Raji (cell line): Measurements from ENCODE around the gene PCAT6.

ENCODE experiments used
- POLR2A ChIP-seq: IDR thresholded peaks from 2 replicates; pipeline ENCODE4 v1.6.1; 2011; ENCODE audit warnings: low read depth, low read length, control low read depth; ENCODE audit not compliant: insufficient read depth

PCAT6 gene

DNA sequence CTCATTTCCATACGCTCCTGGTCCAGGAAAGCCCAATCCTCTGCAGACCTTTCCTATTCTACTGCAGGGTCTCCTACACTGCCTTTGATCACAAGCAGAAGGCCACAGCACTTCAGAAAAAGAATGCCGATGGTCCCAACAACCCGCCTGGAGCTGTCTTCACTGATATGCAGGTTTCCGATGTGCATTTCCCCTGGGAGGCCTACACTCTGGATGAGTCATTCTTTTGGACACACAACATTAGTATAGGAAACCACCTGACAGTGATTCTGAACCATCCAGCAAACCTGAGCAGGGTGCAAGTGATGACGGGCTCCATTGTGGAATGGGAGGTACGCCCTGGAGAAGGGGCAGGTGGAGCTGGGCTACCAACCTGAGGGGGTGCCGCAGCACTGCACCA lies 15.0 kb downstream of the PCAT6 start:
- no peak for TF ChIP-seq POLR2A

DNA sequence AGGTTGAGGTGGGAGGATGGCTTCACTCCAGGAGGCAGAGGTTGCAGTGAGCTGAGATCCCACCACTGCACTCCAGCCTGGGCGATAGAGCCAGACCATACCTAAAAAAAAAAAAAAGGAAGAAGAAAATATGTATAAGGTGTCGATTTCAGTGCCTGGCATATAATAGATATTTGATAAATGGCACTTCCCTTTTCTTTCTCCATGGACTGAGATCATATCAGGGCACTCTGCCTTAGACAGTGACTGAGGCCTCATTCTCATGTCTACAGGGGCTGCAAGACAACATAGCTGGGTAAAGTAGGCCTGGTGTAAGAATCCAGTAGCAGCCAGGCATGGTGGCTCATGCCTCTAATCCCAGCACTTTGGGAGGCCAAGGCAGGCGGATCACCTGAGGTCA lies 21.2 kb downstream of the PCAT6 start:
- no peak for TF ChIP-seq POLR2A

DNA sequence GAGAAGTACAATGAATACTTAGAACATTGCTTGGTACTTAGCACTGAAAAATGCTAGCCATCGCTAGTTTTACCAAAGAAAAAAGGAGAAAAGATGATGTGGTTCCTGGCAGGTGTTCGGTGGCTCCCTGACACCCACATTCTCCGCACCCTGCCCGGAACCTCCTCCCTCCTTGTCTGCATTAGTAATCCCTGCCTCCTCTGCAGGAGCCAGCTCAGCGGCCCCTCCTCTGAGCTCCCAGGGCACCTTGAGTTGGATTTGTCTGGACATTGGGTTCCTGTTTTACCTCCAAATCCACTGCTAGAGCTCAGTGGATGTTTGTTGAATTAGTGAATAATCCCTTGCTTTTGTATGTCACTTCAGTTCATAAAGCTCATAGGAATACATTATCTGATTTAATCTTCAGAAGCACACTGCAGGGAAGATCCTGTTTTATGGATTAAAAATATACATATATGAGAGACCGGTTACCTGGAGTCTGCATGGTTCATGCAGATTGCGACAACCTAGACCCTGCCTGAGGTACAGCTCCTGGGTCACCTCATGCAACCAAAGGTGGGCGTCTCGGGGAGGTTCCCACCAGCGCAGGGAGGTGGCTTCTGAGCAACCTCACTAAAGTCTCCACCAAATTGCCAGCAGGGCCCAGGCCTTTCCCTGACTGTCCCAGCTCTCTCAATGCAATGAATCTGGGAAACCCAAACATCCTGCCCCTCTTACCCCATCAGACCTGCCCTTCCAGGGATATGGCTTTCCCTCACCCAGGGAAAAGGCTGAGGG lies 24.2 kb downstream of the PCAT6 start:
- no peak for TF ChIP-seq POLR2A

DNA sequence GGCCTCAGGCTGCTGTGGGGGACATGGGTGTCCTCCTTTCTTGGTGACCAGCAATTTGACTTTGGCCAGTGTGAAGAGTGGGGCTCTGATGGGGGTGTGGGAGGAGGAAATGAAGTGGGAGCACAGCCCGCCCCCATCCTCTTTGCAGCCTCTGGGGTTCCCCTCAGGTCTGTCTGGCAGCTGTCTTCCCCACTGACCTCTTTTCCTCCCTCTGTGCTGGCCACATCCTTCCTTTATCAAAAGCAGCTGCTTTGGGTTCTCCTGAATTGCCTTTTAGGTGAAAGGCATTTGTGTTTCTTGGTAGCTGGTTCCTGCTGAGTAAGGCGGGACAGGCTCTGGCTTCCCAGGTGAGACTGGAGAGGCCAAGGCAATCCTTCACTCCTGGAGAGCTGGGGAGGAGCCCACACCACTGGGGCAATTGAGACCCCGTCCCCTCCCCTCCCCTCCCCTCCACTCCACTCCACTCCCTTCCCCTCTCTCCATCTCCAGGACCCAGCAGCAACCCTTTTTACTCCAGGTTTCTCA lies 24.9 kb downstream of the PCAT6 start:
- no peak for TF ChIP-seq POLR2A

DNA sequence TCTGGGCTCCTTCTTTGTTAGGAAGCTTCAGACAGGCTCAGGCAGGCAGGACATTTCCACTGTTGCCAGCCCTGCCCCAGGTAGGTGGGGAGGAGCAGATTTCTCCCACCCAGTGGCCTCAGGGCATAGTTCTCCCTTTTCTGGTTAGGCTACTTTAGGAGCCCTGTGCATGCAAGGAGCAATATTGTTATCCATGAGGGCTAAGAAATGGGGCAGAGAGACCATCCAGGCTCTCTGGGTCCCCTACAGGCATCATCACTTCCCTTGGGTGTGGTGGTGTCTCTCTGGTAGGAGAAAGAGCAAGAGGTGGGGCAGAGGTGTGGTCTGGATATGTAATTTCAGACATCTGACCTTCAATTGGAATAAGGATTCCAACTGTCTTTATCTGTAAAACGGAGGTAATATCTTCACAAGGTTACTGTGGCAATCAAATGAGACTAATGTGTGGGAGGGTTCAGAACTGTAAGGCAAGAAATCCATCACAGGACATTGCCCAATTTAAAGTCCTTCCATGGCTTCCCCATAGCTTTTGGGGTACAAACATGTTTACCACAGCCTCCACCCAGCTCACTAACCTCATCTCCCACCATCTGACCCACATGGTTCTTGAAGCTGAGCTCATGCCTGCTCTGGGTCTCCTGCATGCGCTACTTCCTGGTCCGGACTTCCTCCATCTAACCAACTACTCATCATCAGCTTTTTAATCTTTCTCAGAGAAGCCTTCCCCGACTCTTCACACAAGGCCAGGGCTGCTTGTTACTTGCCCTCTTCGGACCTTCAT lies 26.1 kb downstream of the PCAT6 start:
- TF ChIP-seq POLR2A = no peak

DNA sequence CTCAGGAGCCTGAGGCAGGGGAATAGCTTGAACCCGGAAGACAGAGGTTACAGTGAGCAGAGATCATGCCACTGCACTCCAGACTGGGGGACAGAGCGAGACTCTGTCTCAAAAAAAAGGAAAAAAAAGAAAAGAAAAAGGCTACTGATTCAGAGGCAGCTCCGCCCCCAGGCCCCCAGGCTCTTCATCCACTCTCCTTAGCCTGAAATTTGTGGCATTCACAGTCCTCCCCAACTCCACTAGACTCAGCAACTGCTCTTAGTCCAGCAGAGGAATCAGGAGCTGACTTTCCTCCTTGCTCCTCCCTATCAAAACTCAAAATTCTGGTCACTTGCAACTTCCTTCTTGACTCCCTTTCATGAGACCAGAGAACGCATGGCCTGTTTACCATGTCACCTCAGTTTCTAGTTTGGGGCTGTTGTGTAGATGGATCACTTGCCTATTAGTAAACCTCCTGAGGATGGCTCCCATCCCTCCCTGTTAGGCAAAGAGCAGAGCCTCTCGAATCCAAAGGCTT lies 27.1 kb downstream of the PCAT6 start:
- no peak for TF ChIP-seq POLR2A

DNA sequence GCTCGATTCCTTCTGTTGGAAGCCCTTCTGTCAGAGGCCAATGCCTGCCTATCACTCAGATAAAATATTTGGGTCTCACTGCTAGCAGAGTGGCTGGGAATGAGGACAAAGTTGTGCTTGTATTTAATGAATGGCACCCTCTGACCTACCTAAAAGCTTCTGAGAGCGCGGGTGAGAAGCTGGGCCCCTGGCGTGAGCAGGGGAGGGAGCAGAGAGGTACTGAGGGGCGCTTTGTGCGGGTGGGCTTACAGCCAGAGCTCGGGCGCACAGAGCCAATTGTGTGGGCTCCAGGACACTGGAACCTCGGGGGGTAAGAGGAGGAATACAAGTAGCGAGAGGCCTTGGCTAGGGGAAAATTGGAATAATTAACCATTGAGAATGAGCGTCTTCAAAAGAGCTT lies 32.3 kb downstream of the PCAT6 start:
- TF ChIP-seq POLR2A = no peak

DNA sequence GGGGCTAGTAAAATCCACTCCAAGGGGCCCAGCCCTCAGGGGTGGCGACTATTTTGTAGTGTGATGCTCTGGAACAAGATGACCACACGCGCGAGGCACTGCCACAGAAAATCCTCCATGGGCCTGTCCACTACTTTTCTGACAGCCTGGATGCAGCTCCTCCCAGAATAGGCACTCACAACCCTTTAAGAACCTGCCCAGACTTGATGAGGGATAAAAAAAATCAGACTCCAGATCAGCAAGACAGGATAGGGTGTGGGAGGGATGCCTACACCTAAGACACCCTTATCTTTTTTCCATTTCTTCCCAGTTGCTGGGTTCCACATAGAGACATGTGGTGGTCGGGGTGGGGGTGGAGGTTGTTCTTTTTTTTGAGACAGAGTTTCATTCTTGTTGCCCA lies 33.5 kb downstream of the PCAT6 start:
- TF ChIP-seq POLR2A = no peak

DNA sequence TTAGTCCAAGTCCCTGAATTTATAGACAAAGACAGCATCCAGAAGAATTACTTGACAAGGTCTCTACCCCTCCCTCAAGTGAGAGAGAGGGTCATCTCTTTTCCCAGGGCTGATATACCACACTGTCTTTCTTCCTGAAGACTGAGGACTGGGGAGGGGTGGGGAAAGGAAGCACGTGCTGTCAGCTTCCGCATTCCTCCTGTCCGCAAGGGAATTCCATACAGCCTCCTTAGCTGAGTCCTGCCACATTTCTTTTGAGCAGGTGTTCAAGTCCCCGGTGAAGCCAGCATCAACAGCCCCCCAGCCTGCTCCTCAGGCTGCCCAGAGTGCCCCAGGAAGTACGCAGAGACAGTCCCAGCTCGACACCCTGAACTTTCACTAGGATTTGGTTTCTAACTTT lies 34.2 kb downstream of the PCAT6 start:
- TF ChIP-seq POLR2A = no peak

DNA sequence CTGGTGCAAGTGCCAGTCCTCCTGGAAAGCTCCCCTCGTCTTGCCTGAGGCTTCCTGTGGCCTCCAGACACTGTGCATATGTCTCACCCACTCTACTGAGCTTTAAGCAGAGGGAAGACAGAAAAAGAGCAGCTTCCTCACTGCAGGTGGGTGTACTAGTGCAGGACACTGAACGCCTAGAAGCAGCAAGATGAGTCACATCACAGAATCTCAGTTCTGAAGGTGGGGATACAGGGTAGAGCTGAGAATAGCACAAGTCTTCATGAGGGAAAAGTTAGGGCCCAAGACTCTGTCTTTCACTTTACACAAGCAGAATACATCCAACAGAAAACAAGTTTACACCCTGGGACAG lies 37.4 kb downstream of the PCAT6 start:
- TF ChIP-seq POLR2A = no peak

DNA sequence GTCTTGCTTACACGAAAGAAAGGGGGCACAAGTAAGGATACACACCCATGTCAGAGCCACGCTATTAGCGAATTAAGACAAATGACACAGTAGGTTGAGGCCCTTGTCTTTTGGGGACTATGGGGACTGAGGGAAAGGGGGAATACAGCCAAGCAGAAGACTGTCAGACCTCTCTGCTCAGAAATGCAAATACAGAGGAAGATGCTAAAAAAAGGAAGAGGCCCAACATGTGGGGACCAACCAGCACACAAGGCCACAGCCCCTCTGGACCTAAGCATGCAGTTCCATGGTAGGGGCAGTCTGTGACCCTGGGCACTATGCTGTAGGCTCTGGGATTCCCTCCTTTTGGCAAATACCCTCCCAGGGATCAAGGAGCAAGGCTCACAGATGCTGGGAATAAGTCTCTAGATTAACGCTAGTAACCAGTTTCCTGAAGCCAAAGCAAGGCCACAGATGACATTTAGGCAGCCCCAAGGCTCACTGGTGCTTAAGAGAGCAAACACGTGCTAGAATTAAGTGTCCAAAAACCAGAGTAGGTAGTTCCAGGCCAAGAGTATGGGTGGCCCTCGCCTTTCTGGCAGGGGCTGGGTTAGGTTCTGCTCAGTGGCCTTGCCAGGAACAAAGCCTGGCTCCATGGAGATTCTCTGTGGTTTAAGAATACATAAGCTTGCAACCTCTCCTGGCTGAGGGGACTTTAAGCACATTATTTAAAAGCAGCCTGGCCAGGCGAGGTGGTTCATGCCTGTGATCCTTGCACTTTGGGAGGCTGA lies 40.0 kb downstream of the PCAT6 start:
- TF ChIP-seq POLR2A = no peak

DNA sequence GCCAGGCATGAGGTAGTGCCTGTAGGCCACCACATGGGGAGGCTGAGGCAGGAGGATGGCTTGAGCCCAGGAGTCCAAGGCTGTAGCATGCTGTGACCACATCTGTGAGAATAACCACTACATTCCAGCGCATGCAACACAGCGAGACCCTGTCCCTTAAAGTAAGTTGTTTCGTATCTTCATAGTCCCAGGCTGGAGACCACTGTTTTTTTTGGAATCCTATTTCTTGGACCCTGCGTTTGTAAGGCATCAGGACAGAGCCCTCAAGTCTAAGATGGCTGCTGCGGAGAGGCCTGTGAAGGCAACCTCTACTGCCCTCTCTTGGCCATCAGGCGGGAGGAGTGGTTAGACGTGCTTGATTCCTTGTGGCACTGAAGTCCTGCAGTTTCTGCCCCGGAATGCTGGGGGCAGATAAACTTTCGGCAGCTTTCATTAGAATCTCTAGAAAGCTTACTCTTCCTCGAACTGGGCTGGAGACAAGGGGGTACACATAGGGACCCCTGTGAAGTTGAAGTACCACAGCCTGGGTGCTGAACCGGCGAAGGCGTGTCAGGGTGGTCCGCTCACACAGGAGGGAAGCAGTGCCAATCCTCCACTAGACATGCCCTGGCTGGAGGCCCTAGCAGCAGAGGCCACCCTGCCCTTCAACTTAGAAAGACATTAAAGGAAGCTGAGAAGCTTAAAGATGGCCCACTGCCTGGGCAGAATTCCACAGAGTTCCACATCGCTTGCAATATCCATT lies 41.6 kb downstream of the PCAT6 start:
- no peak for TF ChIP-seq POLR2A

DNA sequence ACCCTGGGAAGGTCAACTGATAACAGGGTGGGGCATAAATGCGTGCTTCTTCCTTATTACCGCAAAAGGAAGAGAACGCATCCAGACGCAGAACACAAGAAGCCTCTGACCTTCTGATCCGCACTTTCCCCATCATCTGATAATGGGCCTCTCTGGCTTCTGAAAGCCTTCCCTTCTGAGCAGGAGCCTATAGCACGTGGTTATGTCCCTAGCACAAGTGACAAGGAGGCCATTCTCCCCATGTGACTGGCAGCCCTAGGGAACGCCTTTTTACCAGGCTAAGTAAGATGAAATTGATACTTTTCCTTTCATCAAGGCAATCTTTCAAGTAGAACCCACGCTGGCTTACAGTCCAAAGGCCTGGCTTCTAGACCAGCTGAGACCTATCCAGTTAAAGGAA lies 44.0 kb downstream of the PCAT6 start:
- no peak for TF ChIP-seq POLR2A

DNA sequence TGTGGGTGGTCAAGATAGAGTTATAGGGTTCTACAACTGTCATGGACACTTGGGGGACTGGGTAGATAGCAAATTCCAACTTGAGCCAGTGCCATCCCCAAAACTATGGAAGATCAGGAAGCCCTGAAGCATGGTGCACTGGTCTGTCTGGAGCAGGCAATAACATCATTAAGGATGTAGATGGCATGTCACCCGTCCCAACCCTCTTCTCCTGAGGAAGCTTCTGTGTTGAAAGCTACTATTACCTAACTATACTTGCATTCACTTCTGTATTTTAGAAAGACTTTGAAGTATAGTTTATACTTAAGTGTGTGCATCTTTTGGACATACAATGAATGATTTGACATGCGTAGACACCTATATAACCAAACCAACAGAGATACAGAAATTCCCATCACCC lies 45.3 kb downstream of the PCAT6 start:
- no peak for TF ChIP-seq POLR2A
